Stimulated activated CD4-positive, alpha-beta T cell treated with anti-CD3 and anti-CD28 coated beads, Interleukin-15, amount 100 ng/mL, for 48 hours (primary cell): ENCODE measurements around the gene MAP3K5.
"Not testable (repeated sequence)": the region's sequence is repeated elsewhere in the genome, so short reads cannot be mapped to it uniquely, and the experiment has no call there.

Experiments used
- DNase-seq, 2 donors: peaks; one replicate each; pipeline ENCODE4 v3.0.0-alpha.2; 2020; ENCODE audit warnings: low read depth in 2 of 2

The MAP3K5 gene

DNA sequence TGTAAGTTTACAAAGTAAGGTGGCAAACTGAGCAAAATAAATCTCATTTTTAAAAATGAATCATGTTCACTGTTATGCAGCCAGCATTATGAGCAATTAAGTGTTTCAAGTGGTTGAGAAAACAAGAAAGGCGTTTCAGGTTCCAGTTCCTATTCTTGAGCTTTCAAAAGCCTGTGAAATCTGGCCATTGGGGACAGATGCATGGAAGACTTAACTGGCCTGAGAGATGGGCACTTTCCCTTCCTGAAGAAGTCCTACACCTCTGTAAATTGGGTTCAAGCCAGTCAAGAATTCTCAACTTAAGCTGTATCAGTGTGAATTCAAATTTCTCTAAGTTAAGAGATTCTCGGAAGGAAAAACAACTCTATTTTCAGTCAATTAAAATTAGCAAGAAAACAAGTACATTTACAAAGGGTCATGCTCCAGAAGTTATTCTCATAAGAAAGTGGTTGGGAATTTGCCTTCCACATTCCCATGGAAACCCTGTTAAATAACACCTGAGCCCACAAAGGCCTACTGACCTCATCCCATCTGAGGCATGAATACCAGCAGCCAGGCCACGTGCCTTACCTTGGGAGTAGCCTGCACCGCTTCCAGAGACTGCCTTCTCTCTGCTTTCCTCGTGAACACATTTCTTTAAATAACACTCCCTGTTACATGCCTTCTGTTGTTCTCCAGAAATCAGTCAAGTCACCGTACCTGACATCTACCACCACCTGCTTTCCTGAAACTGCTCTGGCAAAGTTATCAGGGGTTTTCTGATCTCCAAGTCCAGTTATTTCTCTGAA lies 19.4 kb downstream of the MAP3K5 start:
- DNase-seq = no peak

DNA sequence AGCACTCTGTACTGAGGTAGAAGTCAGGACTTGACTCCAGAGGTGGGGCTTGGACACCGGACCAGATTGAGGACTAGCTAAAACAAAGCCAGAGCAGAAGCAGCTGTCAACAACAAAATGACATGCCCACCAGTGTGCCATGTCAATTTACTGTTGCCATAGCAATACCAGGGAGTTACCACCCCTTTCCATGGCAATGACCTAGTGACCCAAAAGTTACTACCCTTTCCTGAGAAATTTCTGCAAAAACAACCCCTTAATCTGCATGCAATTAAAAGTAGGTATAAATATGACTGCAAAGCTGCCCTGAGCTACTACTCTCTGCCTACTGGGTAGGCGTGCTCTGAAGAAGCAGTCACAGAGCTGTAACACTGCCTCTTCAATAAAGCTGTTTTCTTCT lies 21.0 kb downstream of the MAP3K5 start:
- no peak for DNase-seq

DNA sequence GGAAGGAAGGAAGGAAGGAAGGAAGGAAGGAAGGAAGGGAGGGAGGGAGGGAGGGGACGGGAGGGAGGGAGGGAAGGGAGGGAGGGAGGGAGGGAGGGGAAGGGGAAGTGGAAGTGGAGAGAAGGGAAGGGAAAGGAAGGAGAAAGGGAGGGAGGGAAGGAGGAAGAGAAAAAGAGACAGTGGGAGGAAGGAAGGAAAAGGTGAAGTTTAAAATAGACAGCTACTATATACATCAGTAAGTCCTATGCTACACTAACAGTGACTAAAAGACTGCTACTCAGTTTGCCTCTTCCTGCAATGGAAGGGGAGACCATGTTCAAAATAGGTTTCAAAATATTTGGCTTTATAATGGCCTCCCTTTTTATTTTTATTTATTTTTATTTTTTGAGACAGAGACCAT lies 22.5 kb downstream of the MAP3K5 start:
- DNase-seq = no peak

DNA sequence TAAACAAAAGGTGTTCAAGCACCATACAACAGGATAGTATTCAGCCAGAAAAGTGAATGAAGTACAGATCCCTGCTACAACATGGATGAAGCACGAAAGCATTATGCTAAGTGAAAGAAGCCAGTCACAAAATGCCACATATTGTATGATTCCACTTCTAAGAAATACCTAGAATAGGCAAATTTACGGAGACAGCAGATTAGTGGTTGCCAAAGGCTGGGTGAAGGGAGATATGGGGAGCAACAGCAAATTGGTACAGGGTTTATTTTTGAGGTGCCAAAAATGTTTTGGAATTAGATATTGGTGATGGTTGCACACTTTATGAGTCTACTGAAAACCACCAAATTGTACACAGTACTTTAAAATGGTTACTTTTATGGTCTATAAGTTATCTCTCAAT lies 23.2 kb downstream of the MAP3K5 start:
- DNase-seq = no peak

DNA sequence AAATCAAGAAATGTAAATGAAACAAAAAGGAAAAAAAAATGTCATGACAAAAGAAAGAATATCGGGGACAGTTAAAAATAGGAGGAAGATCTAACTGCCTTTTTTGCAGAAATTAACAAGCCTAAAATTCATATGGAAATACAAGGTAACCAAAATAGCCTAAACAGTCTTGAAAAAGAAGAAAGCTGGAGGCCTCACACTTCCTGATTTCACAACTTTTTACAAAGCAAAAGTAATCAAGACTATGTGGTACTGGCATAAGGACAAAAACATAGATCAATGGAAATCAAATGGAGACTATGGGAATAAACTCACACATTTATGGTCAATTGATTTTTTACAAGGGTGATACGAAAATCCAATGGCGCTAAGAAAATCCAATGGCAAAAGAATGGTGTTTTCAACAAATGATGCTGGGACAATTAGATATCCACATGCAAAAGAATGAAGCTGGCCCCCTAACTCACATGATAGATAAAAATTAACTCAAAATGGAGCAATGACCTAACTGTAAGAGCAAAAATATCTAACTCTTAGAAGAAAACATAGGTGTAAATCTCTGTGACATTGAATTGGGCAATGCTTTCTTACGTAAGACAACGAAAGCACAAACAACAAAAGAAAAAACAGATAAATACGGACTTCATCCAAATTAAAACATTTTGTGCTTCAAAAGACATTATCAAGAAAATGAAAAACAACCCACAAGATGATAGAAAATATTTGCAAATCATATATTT lies 24.5 kb downstream of the MAP3K5 start:
- DNase-seq = no peak

DNA sequence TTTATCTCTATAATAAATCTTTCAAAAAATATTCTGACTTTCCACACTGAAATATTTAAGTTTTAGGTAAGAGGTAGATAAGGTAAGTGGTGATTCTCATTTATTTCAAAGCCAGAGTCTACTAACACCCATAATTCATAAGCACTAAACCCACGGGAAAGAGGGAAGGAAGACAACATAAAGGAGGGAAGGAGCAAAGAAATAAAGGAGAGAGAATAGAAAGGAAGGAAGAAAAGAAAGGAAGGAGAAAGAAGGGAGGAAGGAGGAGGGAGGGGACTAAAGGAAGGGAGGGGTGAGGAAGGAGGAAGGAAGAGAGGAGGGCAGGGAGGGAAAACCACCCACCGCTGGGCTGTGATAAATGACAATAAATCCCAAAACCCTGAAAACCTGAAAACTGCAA lies 25.2 kb downstream of the MAP3K5 start:
- DNase-seq = no peak

DNA sequence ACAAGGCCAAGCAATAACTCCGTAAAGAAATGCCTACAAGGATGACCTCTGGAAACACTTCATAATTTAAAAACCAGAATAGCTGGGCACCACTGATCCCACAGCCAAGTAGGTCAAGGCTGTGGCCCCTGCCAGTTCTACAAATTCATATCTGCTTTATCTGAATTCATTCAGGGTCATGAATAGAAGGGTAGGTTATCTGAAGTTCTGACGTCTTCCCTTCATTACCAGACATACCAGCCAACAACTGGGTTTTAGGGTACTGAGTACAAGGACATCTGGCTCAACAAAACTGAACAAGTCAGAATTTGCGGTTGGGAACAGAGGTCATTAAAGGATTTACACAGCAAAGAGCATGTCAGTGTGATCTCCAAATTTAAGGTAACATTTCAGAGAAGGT lies 26.0 kb downstream of the MAP3K5 start:
- DNase-seq = no peak

DNA sequence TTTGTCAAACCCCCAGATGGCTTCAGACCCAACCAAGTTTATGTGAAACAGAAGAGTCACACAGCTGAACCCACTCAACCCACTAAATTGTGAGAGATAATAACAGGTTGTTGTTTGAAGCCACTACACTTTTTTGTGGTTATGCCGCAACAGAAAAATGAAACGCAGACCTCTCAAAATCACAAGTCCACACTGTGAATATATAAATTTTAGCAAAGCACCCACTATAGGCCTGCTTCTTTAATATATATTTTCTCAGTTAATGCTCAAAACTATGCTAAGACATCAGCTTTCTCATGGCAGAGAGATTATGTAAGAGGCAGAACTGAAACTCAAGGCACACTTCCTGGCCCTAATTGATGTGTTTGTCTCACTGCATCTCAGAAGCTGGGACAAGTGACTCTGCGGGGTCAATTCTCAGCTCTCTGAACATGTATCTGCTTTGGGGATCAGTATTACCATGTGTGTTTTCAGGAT lies 27.7 kb downstream of the MAP3K5 start:
- no peak for DNase-seq

DNA sequence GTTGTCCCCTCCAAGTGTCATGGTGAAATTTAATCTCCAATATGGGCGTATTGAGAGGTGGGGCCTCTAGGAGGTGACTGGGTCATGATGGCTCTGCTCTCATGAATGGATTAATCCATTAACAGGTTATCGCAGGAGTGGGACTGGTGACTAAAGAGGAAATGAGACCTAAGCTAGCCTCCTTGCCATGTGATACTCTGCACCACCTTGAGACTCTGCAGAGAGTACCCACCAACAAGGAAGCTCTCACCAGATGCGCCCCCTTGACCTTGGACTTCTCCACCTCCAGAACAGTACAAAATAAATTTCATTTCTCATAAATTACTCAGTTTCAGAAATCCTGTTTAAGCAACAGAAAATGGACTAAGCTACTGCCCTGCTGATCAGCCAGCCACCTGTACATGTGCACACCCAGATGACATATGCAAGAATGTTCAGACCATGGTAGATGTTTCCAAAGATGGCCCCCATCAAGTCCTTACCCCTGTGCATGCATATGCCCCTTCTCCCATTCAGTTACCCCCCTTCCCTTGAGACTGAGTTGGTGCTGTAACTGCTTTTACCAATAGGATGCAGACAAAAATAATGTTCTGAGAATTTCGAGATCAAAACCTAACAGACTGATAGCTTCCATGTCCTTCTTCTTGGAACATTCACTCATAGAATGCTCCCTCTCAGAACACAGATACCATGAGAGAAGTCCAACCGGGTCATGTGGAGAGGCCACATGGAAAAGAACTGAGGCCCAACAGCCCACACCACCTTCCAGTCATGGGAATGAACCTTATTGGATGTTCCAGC lies 28.4 kb downstream of the MAP3K5 start:
- DNase-seq = no peak

DNA sequence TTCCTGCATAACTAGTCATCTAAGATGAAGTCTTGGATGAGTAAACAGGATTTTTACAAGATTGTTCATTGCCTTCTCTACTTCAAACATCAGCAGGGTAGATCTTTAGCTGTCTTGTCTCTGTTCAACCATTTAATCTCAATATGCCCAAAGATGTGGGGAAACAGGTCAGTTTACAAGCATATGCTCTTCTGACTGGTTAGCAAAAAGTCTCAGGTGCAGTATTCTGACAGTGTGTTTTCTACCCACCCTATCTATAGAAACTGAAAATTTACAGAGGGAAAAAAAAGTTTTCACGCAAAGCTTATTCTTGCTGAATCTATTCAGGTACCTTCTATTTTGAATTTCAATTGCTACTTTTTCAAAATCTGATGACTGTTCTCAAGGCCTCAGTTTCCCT lies 29.0 kb downstream of the MAP3K5 start:
- DNase-seq = no peak

DNA sequence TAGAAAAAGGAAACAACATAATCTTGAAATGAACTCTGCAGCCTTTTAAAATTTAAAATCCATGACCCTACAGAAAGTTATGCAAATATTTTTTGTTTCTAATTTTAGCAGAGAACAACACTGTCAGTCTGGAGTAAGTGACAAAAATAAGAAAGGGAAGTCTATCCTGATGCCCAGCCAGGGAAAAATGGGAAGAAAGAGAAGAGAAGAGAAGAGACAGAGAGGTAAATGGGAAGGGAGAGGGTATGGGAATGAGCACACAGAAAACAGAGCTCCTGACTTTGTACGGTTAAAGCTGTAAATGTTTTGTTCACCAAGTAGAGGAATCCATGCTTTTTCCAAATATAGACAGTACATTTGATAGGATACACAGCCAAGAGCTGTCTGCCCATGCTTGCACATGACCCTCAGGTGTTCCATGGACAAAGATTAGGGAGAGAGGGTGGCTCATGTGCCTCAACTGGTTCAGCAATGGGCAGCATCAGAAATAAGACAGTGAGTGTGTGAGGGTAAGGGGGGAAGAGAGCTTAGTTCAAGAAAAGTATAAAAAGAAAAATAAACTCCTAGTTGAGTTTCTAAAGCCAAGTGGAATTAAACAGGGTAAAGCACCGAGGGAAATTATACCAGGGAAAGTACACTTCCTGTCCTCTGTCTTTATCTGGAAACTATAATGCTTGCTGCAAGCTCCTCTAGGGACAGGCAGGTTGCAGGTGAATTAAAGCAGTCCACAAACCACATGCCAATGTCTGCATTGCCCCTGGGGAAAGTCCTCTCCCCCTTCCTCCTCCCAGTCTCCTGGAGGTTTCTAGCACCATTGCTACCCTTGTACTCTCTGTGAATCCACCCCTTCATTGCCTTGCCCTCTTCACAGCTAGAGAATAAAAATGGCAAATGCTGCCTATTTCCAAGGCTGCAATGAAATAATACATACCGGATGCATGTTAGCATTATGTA lies 30.0 kb downstream of the MAP3K5 start:
- no peak for DNase-seq

DNA sequence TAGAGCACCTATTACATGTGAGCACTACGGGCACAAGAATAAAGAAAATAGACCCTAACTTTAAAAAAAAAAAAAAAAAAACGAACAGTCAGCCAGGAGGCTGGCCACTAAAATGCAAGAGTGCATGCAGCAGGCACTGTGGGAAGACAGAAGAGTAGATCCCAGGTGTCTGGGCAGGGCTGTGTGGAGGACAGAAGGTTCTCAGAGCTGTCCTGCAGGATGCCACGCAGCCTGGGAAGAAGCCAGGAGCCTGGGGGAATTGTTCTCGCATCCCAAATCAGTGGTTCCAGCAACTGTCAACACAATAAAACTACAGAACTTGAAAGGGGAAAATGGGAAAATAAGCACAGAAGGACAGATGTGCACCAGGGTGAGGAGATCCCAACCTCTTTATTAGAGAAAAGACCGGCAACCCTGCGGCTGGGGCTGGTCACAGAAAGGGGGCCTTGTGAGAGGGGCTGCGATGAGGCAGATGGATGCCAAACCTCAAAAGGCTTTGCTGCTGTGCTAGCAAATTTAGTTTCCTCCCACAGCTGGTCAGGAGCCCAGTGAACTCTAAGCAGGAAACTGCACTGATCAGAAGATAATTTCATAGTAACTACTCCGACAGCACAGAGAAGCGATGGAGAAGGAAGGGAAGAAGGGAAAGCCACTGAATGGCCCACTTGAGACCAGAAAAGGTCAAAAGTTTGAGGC lies 30.9 kb downstream of the MAP3K5 start:
- no peak for DNase-seq

DNA sequence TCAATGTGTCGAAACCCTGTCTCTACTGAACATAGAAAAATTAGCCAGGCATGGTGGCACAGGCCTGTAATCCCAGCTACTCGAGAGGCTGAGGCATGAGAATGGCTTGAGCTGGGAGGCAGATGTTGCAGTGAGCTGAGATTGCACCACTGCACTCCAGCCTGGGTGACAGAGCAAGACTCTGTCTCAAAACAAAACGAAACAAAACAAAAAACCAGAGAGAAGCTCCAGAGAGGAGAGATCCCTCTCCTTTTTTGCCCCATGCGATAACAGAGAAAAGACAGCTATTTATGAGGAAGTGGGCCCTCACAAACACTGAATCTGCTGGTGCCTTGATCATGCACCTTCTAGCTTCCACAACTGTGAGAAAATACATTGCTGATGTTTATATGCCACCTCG lies 31.5 kb downstream of the MAP3K5 start:
- DNase-seq = not testable (repeated sequence)

DNA sequence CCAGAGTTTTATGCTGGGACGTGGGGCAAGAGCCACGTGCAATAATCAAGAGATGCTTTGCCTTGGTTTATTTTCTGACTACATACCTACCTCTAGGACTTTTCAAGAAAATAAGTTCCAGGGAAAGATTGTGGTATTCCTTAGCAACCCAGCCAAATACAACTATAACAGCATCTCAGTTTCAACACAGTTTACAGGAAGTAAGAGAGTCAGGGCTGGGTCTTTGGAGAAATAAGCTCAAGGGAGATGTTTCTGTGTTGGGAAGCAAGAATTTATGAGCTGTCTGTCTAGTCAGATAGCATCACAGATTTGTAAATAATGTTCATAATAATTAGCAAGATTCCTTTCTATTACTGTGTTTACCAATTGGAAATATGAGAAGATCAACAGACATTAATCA lies 35.1 kb downstream of the MAP3K5 start:
- no peak for DNase-seq

DNA sequence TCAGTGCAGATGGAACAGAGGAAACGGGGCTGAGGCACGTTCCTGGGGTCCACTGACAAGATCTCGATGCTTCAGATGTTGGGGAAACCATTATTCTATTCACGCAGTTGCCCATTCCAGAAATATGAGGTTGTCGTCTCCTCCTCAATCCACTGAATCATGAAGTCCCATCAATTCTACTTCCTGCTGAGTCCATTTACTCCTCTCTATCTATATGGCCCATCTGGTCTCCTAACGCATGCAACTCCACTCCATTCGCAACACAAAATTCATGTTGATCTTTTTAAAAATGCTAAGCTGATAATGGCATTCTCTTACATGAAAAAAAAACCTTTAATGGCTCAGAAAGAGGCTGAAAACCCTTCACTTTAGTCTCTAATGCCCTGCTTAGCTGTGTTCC lies 37.5 kb downstream of the MAP3K5 start:
- no peak for DNase-seq

DNA sequence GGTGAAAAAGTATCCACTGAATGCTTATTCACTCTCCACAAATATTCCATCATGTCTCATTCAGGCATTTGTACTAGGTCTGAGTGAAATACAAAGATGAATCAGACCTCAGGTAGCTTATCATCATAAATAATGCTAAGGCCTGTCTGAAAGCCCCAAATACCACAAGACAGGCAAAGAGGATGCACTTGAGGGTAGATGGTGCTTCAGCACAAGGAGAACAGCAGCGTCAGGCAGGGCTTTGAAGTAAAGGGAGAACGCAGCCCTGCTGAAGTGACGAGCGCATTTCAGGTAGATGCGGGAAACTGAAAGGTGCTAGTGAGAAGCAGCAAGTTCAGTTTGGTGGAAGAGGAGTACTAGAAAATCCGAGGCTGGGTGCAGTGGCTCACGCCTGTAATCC lies 38.7 kb downstream of the MAP3K5 start:
- DNase-seq = peak; percentile 30 to 36

DNA sequence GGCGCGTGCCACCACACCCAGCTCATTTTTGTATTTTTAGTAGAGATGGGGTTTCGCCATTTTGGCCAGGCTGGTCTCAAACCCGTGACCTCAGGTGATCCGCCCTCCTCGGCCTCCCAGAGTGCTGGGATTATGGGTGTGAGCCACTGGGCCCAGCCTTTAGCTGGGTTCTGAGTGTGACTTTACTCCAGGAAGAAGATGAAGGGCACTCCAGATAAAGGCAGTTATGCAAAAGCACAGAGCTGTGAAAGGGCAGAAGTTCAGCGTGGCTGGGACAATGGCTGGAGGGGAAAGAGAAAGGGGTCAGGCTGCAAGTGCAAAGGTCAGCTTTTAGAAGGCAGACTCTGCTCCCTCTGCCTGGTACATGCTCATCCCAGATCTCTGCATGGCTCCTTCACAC lies 39.7 kb downstream of the MAP3K5 start:
- DNase-seq = no peak

DNA sequence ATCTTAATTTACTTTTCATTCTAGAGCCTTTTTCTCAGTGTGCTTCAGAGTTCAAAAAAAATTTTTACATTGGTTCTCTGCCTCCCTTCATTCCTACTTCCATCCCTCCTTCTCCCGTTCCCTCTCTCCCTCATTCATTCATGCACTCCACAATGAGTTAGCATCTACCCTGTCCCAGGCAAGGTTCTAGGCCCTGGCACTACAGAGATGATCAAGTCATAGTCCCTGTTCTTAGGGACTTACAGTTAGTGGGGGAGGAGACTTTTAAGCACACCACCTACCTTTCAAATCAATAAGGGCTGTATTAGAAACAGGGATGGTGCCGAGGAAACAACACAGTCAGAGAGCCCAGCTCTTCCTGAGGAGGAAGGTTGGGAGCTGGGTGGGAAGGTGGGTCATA lies 40.3 kb downstream of the MAP3K5 start:
- DNase-seq = no peak

DNA sequence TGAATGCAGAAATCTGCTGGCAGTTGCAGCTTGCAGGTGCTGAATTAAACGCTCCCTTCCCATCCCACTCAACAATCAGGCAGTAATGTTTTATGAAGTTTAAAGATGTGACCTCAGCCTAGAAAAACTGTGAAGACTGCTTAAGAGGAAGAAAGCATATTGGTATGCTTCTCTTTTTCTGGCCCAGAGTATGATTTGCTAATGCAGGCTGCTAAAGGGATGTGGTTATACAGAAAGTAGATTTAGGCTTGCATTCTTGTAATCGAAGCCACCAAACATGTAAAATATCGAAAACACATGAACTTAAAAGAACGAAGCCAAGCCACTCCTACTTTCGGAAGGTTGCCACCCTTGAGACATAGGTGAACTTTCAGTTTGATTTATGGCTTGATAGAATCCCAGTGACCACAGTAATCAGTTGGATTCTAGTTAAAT lies 40.7 kb downstream of the MAP3K5 start:
- DNase-seq = no peak

DNA sequence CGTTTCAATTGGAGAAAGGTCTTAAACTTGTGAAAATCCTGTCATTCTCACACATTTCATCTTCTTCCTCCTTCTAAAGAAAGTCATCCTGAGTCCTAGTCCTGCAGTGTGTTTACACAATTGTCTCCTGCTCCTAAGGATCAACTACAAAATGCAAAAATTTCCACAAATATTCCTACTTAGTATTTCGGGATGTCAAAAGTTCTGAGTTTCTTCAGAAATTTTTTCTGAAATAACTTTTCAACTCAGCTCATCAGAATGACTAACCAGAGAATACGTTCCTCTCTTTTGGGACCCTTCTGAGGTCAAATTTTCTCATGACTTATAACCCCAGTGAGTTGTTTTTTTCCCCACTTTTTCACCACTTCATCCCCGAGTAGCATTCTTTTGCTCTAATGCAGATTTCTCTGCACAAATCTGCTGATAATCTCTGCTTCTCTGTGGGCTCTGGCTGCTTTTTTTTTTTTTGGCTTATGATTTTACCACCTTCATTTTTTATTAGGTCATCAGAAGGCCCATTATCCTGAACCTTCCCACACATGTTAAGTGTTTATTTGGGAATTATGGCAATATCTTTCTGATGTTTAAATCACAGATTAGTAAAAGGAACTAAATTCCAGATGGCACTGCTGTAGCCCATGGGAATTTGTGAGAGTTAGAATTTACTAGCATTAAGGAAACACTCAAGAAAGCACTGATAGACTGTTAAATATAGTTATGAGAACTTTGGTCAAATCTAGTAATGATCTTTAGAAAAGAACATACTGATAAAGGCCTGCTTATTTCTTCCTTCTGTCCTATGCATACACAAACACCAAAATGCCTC lies 41.4 kb downstream of the MAP3K5 start:
- no peak for DNase-seq
